ENCODE measurements around the gene CEACAM7.

GRCh38 chr19:41709951-41710645 lies 22.0 kb upstream of the CEACAM7 start:
- TF ChIP-seq CTCF (IDR thresholded peaks at IDR 0.05) (no peak), CREB1 (CRISPR knock-in tag; IDR thresholded peaks at IDR 0.05) (no peak), SP1 (CRISPR knock-in tag; conservative IDR thresholded peaks at IDR 0.05) (no peak), ESRRA (CRISPR knock-in tag; IDR thresholded peaks at IDR 0.05; ENCODE audit: borderline replicate concordance) (no peak), ZNF317 (CRISPR knock-in tag; IDR thresholded peaks at IDR 0.05; ENCODE audit: borderline replicate concordance, low read depth) (no peak), RELA (CRISPR knock-in tag; IDR thresholded peaks at IDR 0.05; ENCODE audit: borderline replicate concordance) (no peak)
